Lung microvascular endothelial cell (primary cell): ENCODE results near the gene SNAPC4. TPM values are rescaled to one million over a fixed set of nuclear protein-coding genes. Genes with fewer than 3 reads are reported as not detected.
"Not testable (repeated sequence)": the region's sequence is repeated elsewhere in the genome, so short reads cannot be mapped to it uniquely, and the experiment has no call there.

Experiments
- DNase-seq, 2 donors: peaks; one replicate each; pipeline versions ENCODE4 v3.0.0 to v3.0.0-alpha.2; 2010; ENCODE audit warnings: low read depth in 2 of 2
- total RNA-seq: library from RNA; depleted of rRNA; stranded (reverse); fragments of >200 nt; gene quantifications from 2 replicates; pipeline ENCODE4 v1.2.1, GENCODE V29; 2014

SNAPC4 gene
- total RNA-seq, 1 donor from 2014 or later = 3.0 TPM

DNA sequence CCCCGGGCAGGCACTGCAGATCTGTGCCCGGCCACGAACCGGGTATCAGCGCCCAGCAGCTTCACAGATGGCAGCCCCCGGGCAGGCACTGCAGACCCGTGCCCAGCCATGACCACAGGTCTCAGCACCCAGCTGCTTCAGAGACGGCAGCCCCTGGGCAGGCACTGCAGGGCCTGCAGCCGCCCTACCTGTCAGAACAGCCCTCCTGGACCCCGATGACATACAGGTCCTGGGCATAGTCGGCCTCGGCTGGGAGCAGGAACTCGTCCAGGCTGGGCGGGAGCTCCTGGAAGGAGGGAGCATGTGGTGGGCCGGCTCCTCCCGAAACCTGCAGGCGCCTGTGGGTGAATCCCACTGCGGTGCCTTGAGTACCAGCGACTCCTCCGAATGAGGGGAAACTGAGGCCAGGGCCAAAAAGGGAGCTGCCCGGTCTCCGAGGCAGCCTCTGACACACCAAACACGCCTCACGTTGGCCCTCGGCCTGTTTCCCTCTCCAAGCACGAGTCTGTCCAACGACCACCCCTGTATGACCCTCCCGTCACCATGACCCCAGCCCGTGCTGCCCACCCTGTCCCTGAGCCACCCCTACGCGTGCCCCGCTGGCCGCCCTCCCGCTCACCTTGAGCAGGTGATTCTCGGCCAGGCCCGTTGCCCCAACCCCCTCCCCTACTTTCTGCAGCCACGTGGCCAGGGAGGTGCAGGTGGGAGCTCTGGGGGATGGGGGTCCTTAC, 34.0 kb upstream of the SNAPC4 start:
- no peak for DNase-seq

DNA sequence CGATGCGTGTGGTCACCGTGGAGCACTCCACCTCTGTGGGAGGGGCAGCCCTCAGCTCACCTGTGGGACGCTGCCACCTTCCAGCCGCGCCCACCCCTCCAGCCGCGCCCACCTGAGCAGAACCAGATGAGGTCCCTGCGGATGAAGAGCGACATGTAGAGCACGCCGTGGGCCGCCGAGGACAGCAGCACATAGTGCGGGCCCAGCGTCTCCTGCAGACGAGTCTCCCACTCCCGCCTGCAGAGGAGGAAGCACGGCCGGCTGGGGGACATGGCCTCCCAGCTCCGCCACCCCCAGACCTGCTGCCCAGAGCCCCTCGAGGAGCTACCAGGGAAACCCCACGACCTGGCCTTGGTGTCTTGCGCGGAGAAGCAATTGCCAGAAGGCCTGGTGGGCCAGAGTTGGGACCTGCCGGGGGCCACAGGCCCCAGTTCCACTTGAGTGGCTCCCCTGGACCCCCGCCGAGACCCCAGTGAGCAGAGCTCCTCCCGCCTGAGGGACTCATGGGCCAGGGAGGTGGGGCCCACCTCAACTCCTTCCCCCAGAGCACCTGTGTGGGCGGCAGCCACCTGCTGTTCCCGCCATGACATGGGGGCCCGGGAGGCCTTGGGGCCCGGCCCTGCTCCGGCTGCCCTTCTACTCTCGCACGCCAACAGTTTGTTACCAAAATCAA, 33.2 kb upstream of the SNAPC4 start:
- no peak for DNase-seq

GRCh38 chr9:136432591-136432990, 32.6 kb upstream of the SNAPC4 start:
- DNase-seq = no peak

DNA sequence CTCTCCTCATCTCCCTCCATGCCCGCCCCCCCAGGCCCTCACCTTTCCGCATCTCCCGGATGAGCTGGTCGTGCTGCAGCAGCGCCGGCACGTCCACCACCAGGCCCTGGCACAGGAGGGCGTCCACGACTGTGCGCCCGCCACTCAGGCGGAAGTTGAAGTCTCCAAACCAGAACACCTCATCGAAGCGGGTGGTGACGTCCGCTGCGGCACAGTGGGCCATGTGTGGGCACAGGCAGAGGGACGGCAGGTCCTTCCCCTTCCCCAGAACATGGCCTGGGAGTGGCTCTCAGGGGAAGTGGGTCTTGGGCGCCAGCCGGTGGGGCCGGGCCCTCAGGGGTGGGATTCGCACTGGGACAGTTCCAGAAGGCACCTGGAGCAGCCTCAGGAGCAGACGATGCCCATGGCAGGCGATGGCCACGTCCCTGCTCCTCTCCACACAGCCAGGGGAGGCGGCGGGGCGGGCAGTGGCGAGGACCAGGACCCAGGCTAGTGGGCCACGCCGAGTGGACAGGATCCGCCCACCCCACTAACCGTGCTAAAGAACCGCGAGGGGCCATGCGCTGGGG, 31.9 kb upstream of the SNAPC4 start:
- no peak for DNase-seq

DNA sequence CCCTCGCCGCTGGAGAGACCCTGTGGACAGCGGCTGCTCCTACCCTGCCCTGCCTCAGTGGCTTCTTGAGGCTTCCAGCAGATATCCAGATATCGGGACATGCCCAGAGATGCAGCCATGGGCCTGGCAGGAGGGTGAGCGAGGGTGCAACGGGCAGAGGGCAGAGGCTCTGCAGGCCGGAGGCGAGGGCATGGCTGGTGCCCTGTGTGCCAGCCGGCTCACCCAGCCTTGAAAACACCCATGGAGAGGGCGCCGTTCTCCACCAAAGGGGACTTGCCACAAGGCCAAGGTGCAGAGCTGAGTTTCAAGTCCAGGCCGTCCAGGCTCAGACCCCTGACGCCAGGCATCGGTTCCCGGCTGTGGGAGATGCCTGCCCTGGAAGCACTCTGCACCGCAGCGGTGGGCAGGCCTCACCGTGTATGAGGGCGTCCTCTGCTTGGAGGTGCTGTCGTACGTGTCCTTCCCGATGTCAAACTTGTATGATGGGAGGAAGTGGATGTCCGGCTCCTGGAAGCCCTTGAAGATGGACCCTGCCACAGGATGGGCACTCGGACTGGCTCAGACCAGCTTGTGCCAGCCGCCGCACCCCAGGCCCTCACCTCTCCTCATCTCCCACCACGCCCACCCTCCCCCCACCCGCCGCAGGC, 30.7 kb upstream of the SNAPC4 start:
- DNase-seq = no peak

GRCh38 chr9:136429683-136430491, 29.9 kb upstream of the SNAPC4 start:
- DNase-seq = no peak

- DNase-seq = no peak
These were observed 29.2 kb upstream of the SNAPC4 start for GRCh38 chr9:136429075-136429628.

GRCh38 chr9:136426787-136427186, 26.8 kb upstream of the SNAPC4 start:
- DNase-seq = peak in 1 of 2 donors; percentile 64

GRCh38 chr9:136425367-136425766, 25.4 kb upstream of the SNAPC4 start:
- not testable (repeated sequence) for DNase-seq

DNA sequence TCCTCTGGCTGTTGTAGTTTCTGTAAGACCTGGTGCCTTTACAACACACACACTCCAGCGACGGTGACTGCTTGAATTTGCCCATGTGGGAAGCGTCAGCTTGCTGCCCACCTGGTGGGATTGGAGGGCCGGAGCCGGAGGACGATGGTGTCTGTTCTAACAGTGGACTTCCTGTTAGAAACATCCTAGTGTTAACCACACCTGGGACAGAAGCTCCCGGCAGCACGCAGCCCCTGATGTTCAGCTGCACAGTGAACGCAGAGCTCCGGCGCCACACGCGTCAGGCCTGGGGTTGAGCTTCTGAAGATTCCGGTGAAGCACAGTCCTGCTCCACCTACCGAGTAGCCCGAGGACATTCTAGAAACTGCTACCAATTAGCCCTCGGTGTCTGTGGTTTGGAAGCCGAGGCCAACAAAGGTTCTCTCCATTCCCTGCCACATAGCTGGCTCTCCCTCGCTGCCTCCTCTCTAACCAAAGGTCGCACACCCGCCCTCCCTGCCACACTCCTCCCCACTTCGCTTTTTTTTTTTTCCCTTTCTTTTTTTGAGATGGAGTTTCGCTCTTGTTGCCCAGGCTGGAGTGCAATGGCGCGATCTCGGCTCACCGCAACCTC, 24.9 kb upstream of the SNAPC4 start:
- DNase-seq = no peak

- DNase-seq = no peak
These were observed 23.6 kb upstream of the SNAPC4 start for GRCh38 chr9:136423432-136424146.

DNA sequence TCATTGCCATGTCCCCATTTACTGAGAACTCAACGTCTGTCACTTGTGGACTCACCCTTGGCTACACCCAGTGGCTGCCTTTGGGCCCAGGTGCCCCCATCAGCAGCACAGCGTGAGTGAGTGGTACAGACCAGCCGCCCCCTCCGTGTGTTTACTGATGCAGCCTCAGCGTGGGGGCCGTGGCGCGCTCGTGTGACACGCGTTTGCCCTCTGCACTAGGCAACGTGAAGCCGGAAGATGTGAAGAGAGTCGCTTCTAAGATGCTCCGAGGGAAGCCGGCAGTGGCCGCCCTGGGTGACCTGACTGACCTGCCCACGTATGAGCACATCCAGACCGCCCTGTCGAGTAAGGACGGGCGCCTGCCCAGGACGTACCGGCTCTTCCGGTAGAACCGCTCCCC, 22.9 kb upstream of the SNAPC4 start:
- no peak for DNase-seq

DNA sequence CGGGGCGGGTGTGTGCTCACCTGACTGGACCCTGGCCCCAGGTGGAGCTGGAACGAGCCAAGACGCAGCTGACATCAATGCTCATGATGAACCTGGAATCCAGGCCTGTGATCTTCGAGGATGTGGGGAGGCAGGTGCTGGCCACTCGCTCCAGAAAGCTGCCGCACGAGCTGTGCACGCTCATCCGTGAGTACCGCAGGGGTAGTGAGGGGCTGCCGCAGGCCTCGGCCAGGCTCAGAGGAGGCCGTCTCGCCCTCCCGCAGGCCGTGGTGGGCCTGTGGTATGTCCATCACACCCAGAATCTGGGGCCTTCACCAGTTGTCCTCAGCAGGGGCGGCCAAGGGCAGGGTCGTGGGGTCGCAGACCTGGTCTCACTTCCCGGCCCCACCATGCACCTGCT, 21.8 kb upstream of the SNAPC4 start:
- no peak for DNase-seq

DNA sequence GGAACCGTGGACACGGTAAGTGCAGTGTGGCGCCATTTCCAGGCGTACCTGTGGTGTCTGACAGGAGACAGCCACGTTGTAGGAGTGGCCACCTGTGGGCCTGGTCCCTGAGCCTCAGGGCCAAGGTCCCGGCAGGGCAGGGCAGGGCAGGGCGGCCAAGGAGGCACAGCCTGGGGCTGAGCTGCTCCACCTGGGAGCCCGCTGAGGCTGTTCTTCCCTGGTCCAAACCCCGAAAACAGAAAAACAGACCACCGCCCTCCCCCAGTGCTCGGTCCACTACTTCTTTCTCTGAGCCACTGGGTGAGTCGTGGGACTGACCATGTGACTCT, 19.1 kb upstream of the SNAPC4 start:
- DNase-seq = no peak

DNA sequence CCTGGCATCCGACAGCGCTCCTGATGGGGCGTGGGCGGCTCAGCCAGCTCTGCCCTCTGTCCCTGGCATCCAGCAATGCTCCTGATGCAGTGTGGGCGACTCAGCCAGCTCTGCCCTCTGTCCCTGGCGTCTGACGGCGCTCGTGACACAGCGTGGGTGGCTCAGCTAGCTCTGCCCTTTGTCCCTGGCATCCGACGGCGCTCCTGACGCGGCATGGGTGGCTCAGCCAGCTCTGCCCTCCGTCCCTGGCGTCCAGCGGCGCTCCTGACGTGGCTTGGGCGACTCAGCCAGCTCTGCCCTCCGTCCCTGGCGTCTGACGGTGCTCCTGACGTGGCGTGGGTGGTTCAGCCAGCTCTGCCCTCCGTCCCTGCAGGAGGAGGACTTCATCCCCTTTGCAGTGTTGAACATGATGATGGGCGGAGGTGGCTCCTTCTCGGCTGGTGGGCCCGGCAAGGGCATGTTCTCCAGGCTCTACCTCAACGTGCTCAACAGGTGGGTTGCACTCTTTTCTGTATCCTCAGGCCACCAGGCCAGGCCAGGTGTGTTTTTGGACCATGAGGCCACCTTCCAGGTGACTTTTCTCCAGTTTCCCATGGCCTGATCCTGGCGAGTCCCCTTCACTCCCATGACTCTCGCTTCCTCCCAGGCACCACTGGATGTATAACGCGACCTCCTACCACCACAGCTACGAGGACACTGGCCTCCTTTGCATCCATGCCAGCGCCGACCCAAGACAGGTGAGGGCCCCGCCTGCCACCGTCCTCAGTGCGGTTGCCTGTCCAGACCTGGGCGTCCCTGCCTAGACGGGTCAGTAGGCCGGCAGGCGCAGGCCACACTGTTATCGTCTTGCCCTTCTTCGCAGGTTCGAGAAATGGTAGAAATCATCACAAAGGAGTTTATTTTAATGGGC, 18.5 kb upstream of the SNAPC4 start:
- DNase-seq = no peak

DNA sequence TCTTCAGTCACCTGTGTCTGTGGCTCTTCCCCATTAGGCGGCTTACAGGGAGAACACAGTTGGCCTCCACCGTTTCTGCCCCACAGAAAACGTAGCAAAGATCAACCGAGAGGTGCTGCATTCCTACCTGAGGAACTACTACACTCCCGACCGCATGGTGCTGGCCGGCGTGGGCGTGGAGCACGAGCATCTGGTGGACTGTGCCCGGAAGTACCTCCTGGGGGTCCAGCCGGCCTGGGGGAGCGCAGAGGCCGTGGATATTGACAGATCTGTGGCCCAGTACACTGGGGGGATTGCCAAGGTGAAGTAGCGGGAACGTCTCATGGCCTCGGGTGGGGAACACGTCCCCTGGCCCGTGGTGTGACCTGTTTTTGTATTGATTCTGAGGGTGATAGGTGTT, 16.9 kb upstream of the SNAPC4 start:
- DNase-seq = no peak

DNA sequence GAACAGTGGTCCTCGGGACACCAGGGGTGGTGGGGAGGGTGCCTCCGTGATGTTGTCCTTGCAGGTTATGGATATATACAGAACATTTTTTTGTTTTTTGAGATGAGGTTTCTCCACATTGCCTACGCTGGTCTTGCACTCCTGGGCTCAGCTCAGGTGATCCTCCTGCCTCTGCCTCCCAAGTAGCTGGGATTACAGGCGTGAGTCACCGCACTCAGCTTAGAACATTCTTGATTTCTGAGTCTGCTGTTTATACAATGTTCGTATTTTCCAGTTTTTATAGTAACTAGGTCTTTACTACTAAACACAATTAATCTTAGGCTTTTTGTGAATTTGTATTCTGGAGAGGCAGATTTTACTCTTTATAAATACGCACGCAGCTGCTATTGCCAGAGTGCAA, 16.5 kb upstream of the SNAPC4 start:
- DNase-seq = no peak

DNA sequence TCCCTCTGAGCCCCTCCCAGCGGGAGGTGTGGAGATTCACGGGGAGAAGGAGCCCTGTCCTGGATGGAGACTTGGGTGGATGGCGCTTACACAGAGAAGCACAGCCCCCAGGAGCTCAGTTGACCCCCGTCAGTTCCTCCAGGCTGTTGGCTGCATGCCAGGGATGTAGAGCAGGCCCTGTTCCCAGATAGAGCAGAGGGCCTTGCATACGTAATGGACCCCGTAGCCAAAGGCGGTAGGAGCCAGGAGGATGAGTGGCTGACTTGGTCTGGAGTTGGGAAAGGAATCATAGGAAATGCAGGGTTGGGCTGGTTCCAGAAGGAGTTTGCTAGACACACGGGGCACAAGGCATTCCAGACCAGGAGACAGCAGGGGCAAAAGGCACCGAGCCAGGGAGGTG, 13.0 kb upstream of the SNAPC4 start:
- peak in 1 of 2 donors; percentile 16 for DNase-seq

DNA sequence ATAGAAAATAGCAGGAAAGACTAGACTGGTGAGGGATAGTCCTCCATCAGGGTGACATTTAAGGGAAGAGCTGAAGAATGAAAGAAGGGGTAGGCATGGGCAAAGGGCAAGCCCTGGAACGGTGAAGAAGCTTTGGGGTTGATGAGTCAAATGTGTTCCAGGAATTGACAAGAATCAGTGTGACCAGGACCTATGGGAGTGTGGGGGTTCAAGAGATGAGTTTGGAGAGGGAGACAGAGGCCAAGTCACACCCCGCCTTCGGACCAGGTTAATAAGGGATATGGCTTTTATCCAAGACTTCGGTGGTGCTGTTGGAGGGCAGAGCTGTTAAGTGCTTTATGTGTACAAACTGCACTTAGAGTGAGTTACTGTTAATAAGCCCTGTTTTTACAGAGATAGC, 11.4 kb upstream of the SNAPC4 start:
- DNase-seq = no peak
